Measurements from ENCODE around the gene WNT3. TPM values are rescaled to one million over a fixed set of nuclear protein-coding genes. Genes with fewer than 3 reads are reported as not detected.

WNT3 gene
- total RNA-seq, 6 experiments from 2014 or later, result 2.1 to 3.5 (median 3.2) TPM

GRCh38 chr17:46862949-46863348, 44.5 kb upstream of the WNT3 start:
- H3K27ac Mint-ChIP-seq, result no peak overlapping the region
- H3K4me3 Mint-ChIP-seq, result no peak overlapping the region
- H3K4me1 Mint-ChIP-seq (ENCODE audit: low read depth), result peaks cover 13% of the 10 kb centered on the region
- DNase-seq, result no peak
- no peaks in the 10 kb centered on the region for H3K36me3 Mint-ChIP-seq (ENCODE audit: low read depth)
- H3K27me3 Mint-ChIP-seq (ENCODE audit: insufficient read depth), result peaks cover 15% of the 10 kb centered on the region
- TF ChIP-seq CTCF (IDR thresholded peaks at IDR 0.05), result no peak
- no peaks in the 10 kb centered on the region for H3K9me3 Mint-ChIP-seq

GRCh38 chr17:46859996-46860395, 41.5 kb upstream of the WNT3 start:
- Mint-ChIP-seq H3K4me1 (ENCODE audit: low read depth) (peaks cover 10% of the 10 kb centered on the region), H3K27ac (no peak overlapping the region), H3K9me3 (no peaks in the 10 kb centered on the region), H3K36me3 (ENCODE audit: low read depth) (no peaks in the 10 kb centered on the region), H3K4me3 (no peak overlapping the region), H3K27me3 (ENCODE audit: insufficient read depth) (peaks cover 17% of the 10 kb centered on the region)
- no peak for TF ChIP-seq CTCF (IDR thresholded peaks at IDR 0.05)
- no peak for DNase-seq

- Mint-ChIP-seq H3K4me3 (no peak overlapping the region), H3K9me3 (no peaks in the 10 kb centered on the region), H3K4me1 (ENCODE audit: low read depth) (peaks cover 6% of the 10 kb centered on the region), H3K36me3 (ENCODE audit: low read depth) (no peaks in the 10 kb centered on the region), H3K27me3 (ENCODE audit: insufficient read depth) (peaks cover 15% of the 10 kb centered on the region), H3K27ac (no peak overlapping the region)
- no peak for DNase-seq
- no peak for TF ChIP-seq CTCF (IDR thresholded peaks at IDR 0.05)
These were observed 39.1 kb upstream of the WNT3 start for GRCh38 chr17:46857600-46857999.

GRCh38 chr17:46854948-46855347, 36.5 kb upstream of the WNT3 start:
- TF ChIP-seq CTCF (IDR thresholded peaks at IDR 0.05), result no peak
- DNase-seq, result no peak
- Mint-ChIP-seq H3K36me3 (ENCODE audit: low read depth) (no peaks in the 10 kb centered on the region), H3K4me1 (ENCODE audit: low read depth) (peaks cover 3% of the 10 kb centered on the region), H3K27me3 (ENCODE audit: insufficient read depth) (peaks cover 33% of the 10 kb centered on the region), H3K9me3 (no peaks in the 10 kb centered on the region), H3K4me3 (no peak overlapping the region), H3K27ac (no peak overlapping the region)

GRCh38 chr17:46854515-46854914, 36.0 kb upstream of the WNT3 start:
- Mint-ChIP-seq H3K4me3 (no peak overlapping the region), H3K27me3 (ENCODE audit: insufficient read depth) (peaks cover 36% of the 10 kb centered on the region), H3K9me3 (no peaks in the 10 kb centered on the region), H3K4me1 (ENCODE audit: low read depth) (no peaks in the 10 kb centered on the region), H3K36me3 (ENCODE audit: low read depth) (no peaks in the 10 kb centered on the region), H3K27ac (no peak overlapping the region)
- TF ChIP-seq CTCF (IDR thresholded peaks at IDR 0.05), result no peak
- no peak for DNase-seq

- H3K27ac Mint-ChIP-seq, result no peak overlapping the region
- TF ChIP-seq CTCF (IDR thresholded peaks at IDR 0.05), result no peak
- H3K36me3 Mint-ChIP-seq (ENCODE audit: low read depth), result no peaks in the 10 kb centered on the region
- H3K4me3 Mint-ChIP-seq, result no peak overlapping the region
- H3K27me3 Mint-ChIP-seq (ENCODE audit: insufficient read depth), result peaks cover 41% of the 10 kb centered on the region
- H3K9me3 Mint-ChIP-seq, result no peaks in the 10 kb centered on the region
- no peaks in the 10 kb centered on the region for H3K4me1 Mint-ChIP-seq (ENCODE audit: low read depth)
- DNase-seq, result peak; percentile 30
These were observed 35.5 kb upstream of the WNT3 start for GRCh38 chr17:46853896-46854444.

Data from HFFc6 (cell line).